Astrocyte of the hippocampus (primary cell): ENCODE measurements around the gene PNPLA5.

ENCODE experiments used
- DNase-seq: peaks from one replicate; pipeline ENCODE4 v3.0.0; 2011; ENCODE audit warnings: low read depth, low spot score

The PNPLA5 gene

GRCh38 chr22:43901976-43902643 is 10.3 kb upstream of the PNPLA5 start:
- DNase-seq: peak; percentile 89

DNA sequence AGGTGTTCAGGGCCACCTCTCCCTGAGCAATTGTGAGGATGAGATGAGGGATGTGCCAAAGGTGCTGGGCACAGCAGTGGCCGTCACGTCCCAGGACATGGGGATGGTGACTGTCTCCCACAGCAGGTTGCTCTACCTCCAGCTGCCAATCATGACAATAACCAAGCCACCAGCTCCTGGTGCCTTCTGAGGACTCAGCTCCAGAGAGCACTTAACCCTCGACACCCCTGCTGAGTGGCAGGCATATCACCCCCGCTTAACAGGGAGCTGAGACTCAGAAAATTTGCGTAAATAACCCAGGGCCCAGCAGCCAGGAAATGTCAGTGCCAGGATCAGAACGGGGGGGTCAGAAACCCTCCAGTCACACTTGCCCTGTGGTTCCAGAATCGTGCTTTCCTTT is 8.4 kb upstream of the PNPLA5 start:
- no peak for DNase-seq

GRCh38 chr22:43897751-43898261 is 6.0 kb upstream of the PNPLA5 start:
- peak; percentile 68 for DNase-seq

GRCh38 chr22:43895986-43896645 is 4.3 kb upstream of the PNPLA5 start:
- DNase-seq: no peak

DNA sequence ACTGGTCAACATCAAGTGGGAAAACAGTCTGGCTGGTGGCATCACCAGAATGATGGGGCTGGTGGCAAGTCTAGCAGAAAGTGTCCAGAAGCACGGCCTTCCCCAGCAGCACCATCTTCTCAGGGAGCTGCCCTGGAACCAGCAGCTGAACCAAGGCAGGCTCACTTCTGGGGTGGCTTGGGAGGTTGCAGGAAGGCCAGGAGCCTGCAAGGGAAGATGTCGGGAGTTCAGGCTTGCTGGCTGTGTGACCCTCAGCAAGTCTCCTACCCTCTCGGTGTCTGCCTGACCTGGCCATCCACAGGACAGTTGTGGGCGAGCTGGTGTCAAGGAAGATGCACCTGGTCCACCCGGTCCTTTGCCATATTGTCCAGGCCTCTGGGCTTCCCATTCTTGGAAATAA is 2.3 kb upstream of the PNPLA5 start:
- no peak for DNase-seq

- no peak for DNase-seq
Observed at GRCh38 chr22:43893266-43893665, 1.5 kb upstream of the PNPLA5 start.

- DNase-seq: no peak
Observed at GRCh38 chr22:43892183-43892894, 526 bp upstream of the PNPLA5 start.

DNA sequence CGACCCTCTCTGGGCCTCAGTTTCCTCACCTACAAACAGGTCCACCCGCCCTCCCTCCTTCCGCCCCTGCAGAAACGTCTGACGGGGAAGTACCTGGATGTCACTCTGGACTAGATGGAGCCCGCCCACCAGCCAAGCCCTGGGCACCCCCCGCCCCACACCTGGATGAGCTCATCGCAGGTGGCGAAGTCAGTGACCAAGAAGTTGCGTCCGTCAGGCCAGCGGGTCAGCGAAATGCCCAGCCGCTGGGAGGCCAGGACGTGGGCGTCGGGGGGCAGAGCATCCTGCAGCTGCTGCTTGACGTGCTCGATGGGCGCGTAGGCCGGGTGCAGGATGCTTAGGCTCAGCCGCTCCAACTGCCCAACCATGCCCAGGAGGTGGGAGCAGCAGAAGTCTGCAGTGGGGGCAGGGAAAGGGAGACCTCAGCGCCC is 897 bp downstream of the PNPLA5 start:
- no peak for DNase-seq

DNA sequence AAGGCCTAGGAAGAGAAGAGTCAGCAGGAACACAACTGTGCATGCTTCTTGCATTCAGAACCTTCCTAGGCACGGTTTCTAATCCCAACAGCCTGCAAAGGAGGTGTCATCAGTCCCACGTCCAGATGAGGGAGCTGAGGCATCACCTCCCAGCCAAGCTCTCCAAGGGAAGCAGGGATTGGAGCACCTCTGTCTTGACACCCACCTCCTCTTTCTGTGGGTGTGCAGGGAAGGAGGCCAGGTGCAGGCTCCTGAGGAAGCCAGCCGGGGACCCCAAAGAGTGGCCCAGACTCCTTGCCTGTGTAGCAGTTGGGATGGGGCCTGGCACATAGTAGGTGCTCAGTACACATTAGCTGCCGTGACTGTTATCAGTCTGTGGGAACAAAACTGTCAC is 2.0 kb downstream of the PNPLA5 start:
- DNase-seq: no peak

DNA sequence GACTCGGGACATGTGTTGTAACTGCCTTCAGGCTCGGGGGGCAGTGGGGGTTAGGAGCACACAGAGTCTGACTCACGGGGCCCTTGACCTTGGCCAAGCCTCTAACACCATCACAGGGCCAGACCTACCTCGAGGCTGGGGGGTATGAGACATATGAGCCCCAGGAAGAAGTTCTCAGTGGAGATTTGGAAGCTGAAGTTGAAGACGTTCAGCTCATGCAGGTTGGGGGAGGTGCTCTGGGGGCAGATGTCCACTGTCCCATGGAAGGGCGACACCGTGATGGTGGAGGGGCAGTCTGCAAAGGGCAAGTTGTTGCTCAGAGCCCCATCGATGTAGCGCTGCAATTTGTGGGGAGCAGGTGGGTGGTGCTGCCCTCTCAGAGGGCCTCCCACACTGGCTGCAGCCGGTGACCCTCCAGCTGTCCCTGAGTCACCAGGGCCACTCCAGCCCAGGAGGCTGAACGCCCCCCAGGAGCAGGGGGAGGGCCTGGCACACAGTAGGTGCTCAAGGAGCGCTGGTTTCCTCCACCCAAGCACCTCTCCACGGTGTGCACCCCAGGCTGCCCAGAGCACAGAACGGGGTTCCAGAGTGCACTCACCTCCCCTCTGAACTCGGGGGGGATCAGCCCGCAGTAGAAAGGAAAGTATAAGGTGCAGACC is 2.5 kb downstream of the PNPLA5 start:
- no peak for DNase-seq

- no peak for DNase-seq
Observed at GRCh38 chr22:43888740-43889139, 3.1 kb downstream of the PNPLA5 start.

DNA sequence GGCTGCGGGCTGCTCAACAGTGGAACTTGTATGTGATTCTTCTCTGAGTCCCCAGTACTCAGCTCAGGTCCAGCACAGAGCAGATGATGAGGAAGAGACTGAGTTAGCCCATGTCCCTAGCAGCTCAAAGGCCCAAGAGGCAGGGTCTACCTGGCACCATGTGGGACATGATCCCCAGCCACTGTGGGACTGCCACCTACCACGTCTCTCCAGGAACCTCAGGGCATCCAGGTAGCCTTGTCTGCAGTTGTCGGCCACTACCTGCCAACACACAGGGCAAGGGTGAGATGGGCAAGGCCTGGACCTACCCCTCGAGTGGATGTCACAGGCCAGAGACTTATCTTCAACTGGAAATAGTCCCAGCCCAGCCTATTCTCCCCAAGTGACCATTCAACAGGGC is 4.4 kb downstream of the PNPLA5 start:
- no peak for DNase-seq

GRCh38 chr22:43886231-43886630 is 5.6 kb downstream of the PNPLA5 start:
- DNase-seq: no peak

DNA sequence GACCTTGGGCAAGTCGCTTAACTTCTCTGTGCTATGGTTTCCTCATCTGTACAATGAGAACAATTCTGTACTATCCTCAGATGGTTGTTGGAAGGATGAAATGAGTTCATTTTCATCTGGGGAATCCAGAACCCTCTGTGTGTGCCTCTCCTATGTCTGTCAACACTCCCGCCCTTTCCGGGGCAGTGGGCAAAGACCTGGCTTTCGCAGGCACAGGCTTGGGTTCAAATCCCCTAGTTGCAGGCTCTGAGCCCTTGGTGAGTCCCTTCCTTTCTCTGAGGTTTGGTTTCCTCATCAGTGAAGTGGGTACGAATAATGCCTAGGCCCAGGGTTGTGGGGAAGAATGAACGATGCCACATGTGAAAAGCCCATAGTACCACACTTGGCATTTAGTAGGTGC is 6.0 kb downstream of the PNPLA5 start:
- no peak for DNase-seq

DNA sequence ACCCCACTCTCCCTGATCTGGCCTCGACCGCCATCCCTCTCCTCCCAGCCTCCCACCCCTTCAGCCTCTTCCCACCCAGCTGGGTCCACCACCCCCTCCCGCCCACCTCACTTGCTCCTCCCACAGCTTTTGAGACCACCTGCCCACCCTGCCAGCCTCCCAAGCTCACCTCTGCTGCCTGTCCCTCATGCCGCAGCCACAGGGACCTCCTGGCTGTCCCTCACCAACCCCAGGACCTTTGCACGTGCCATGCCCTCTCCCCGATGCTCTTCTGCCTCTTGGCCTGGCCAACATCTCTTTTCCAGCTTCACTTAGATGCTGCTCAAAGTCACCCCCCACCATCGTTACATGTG is 6.5 kb downstream of the PNPLA5 start:
- no peak for DNase-seq

GRCh38 chr22:43884600-43885318 is 7.1 kb downstream of the PNPLA5 start:
- DNase-seq: peak; percentile 65

- DNase-seq: no peak
Observed at GRCh38 chr22:43883719-43884415, 7.9 kb downstream of the PNPLA5 start.

DNA sequence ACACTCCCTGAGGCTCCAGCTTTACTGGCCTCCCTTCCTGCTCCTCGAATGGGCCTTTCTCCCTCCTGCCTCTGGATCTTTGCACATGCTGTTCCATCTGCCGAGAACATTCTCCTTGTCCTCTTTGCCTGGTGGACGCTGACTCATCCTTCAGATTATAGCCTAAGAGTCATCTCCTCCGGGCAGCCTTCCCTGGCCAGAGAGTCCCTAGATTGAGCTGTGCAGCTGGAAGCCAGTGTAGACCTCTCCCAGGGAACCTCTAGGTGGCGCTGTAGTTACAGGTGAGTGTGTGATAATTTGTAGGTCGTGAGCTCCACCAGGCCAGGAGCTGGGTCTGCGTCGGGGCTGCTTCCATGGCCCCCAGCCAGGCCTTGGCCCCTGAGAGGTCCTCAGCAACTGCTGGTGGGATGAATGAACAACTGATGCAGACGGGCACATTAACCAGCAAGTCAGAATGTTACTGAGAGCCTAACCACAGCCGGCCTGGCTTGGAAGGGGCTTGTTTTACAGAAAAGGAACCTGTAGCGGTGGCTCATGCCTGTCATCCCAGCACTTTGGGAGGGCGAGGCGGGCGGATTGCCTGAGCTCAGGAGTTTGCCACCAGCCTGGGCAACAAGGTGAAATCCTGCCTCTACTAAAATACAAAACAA is 8.7 kb downstream of the PNPLA5 start:
- peak; percentile 77 for DNase-seq

- no peak for DNase-seq
Observed at GRCh38 chr22:43882122-43882767, 9.6 kb downstream of the PNPLA5 start.
